Stimulated activated CD4-positive, alpha-beta T cell treated with anti-CD3 and anti-CD28 coated beads, TNF-alpha, amount 100 ng/mL, for 4 hours (primary cell): ENCODE results near the gene PHC3.

Source experiments
- DNase-seq, 3 experiments: peaks; one replicate each; pipeline ENCODE4 v3.0.0-alpha.2; 2020; ENCODE audit warnings: low read depth in 3 of 3

Gene PHC3

DNA sequence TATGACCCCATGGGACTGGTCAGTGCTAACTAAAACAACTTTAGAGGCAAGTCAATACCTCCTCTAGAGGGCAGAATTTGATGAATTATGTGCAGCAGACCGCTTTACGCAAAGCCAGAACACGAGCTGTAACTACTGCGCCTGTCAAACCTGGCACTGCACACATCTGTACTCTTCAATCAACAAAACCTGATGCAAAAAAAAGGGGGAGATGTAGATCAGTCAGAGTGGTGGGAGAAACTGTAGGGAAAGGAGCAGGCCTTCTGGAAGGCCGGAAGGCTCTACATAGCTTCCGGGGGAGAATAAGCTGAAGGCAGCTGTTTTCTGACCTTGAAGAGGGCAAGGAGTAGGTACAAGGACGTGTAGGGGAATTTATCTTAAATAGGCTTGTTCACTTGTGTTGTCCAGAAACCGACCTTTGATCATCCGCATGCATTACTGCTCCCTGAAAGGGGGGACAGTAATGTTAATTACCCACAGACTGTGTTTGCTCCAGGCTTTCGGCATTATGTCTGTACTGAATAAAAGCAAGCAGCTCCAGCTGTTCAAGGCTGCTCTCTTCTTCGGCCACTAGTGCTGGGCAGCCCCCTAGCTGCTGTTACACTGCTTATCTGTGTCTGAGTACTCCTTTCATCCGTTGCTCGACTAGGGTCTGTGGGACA lies 102.8 kb downstream of the PHC3 start:
- no peak for DNase-seq

DNA sequence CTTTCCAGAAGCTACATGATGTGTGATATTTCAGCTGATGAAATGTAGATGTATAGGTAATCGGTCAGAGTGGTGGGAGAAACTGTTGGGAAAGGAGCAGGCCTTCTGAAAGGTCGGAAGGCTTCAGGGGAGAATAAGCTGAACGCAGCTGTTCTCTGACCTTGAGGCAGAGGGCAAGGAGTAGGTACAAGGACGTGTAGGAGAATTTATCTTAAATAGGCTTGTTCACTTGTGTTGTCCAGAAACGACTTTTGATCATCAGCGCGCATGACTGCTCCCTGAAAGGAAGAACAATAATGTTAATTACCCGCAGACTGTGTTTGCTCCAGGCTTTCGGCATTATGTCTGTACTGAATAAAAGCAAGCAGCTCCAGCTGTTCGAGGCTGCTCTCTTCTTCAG lies 104.2 kb downstream of the PHC3 start:
- DNase-seq: no peak

DNA sequence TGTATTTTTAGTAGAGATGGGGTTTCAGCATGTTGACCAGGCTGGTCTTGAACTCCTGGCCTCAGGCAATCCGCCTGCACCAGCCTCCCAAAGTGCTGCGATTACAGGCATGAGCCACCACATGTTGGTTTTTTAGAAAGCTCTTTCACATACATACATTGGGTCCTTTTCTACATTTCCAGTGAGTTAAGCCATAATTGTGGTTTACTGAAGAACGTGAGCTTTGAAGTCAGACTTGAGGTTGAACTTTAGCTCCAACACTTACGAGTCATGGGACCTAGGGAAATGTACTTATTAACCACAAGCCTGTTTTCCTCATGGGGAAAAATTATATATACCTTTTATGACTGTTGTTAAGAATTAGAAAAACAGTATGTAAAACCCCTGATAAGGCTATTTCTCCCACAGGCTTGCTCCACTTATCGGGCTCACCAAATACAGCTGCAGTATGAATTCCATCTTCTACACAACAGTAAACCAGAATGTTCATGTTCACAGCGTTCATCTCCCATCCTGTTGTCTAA lies 104.8 kb downstream of the PHC3 start:
- no peak for DNase-seq

GRCh38 chr3:170075441-170076091 lies 106.0 kb downstream of the PHC3 start:
- DNase-seq: no peak

DNA sequence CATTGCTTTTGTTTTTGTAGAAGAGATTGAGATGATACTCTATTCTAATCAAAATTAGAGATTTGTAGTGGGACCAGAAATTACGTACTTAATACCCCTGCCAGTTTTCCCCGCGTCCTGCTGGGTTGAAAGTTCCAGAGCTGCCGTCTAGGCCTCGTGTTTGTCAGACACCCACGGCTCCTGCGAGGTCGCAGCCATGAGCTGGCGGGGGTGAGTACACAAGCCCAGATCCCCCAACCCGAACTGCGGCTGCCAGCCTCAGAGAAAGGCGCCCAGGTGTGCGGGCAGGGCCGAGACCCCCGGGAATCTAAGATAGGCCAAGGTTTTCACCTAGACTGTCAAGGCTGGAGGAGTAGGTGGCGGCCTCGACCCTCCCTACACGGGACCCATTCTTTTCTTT lies 117.4 kb downstream of the PHC3 start:
- DNase-seq: no peak

- DNase-seq: no peak
Observed at GRCh38 chr3:170063691-170064090, 117.8 kb downstream of the PHC3 start.

- no peak for DNase-seq
Observed at GRCh38 chr3:170062769-170063168, 118.8 kb downstream of the PHC3 start.

DNA sequence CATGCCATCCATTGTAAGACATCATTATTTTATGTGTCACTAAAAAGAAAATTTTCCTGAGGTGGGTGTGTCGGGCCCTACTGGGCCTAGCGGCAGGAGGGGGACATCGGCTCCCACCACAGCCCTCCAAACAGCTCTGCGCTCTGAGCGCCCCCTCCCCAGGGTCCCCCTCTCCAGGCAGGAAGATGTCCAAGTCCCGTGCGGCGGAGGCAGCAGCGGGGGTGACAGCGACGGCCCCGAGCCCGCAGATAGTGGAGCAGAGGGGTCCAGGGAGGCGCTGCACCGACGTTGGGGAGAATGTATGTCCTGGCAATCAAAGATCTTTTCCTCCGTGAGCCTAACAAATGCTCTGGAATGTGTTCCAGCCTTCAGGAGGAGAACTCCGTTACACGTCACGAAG lies 119.5 kb downstream of the PHC3 start:
- DNase-seq: no peak

DNA sequence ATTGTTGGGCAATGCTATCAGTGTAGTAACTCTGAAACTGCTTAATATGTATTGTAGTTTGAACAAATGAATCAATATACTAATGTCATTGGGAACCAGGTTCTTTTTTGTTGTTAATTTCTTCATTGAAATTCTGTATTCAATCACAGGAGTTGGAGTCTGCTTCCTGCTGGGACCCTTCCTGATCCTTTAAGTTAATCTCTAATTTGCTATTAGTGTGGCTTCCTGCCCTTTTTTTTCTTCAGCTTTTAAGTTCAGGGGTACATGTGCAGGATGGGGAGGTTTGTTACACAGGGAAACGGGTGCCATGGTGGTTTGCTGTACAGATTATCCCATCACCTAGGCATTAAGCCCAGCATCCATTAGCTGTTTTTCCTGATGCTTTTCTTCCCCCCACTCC lies 122.1 kb downstream of the PHC3 start:
- no peak for DNase-seq

DNA sequence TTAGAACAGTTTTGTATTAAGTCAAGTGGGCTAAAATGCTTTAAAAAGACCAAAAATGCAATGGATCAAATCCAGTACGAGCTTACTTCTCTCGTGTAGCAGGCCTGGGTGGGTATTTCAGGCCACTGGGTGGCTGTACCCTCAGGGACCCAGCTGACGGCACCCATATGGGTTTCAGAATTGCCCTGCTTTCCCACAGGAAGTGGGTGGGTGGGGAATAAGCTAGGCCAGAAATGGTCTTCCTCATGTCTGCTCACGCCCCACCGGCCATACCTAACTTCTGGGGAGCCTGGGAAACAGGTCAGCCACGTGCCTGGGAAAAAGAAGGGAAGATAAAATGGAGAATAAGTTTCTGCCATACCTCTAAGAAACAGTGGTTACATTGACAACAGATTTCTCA lies 123.4 kb downstream of the PHC3 start:
- DNase-seq: no peak

- no peak for DNase-seq
Observed at GRCh38 chr3:170057550-170057949, 124.0 kb downstream of the PHC3 start.

- DNase-seq: no peak
Observed at GRCh38 chr3:170056710-170057454, 124.7 kb downstream of the PHC3 start.

DNA sequence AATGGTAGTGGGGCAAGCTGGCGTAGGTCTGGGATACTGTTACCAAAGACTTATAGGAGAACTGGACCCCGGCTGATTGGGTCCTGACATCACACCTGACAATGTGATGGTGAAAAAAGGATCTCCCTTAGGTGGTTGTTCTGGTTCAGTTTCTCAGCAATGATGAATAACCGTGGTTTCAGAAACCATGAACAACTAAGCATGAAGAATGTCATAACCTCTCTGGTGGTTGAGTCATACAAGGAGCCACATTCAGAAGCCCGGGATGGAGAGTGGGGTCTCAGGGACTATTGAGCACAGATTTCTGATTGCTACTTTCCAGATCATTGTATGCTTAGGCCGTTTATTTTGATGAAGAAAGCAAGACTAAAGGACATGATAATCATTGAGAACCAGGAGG lies 126.3 kb downstream of the PHC3 start:
- DNase-seq: no peak

- DNase-seq: no peak
Observed at GRCh38 chr3:170054204-170054603, 127.3 kb downstream of the PHC3 start.

- DNase-seq: no peak
Observed at GRCh38 chr3:170052398-170052797, 129.1 kb downstream of the PHC3 start.

DNA sequence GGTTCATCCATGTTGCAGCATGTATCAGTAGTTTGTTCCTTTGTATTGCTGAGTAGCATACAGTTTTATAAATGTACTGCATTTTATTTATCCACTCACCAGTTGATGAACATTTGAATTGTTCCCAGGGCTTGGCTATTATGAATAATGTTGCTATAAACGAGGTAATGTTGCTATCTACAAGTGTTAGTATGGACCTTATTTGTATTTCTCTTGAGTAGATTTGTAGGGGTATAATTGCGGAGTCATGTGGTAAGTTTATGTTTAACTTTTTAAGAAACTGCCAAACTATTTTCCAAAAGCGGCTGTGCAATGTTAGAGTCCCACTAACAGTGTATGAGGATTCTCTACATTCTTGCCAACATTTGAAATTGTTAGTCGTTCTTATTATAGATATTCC lies 130.8 kb downstream of the PHC3 start:
- DNase-seq: no peak

DNA sequence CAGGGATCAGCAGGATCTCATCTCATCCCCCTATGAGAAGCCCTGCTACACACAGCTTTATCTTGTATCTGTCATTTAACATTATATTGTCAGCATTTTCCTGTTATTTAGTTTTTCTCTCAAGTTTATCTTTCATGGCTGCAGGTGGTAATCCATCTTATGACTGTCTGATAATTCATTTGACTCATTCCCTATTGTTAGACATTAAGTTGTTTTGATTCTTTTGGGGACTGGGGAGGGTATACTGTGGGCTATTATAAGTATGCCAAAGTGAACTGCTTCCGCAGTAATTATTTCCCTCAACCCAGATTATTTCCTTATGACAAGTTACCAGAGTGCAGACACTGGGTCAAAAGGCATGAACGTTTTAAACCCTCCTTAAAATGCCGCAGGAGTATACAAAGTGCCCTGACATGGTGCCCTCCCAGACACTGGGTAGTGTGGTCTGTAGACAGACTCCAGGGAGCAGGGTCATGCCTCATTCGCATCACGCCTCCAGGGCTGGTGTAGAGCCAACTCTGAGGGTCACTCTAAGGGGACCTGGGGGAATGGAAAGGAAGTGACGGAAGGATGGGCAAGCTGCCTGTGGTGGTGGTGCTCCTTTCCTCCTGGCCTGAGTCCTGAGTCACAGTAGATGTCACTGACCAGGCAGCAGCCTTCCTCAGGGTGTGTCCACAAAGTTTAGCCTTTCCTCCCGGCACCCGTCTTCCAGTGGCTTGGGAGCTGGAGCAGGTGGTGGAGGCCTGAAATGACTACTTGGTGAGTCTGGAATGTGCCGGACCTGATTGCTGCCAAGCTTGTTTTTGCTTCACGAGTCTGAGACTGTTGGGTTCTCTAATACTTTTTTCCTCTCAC lies 132.2 kb downstream of the PHC3 start:
- no peak for DNase-seq

- DNase-seq: no peak
Observed at GRCh38 chr3:170047133-170047404, 134.5 kb downstream of the PHC3 start.

GRCh38 chr3:170046269-170047132 lies 135.0 kb downstream of the PHC3 start:
- no peak for DNase-seq

GRCh38 chr3:170044795-170045244 lies 136.7 kb downstream of the PHC3 start:
- DNase-seq: no peak

GRCh38 chr3:170044271-170044670 lies 137.3 kb downstream of the PHC3 start:
- DNase-seq: no peak
